Measurements from ENCODE around the gene TMED8.
"Not testable (repeated sequence)": the region's sequence is repeated elsewhere in the genome, so short reads cannot be mapped to it uniquely, and the experiment has no call there.

The TMED8 gene

GRCh38 chr14:77322951-77323350 is 53.9 kb downstream of the TMED8 start:
- no peak for DNase-seq (ENCODE audit: low read depth in 2 of 2)

GRCh38 chr14:77322250-77322902 is 54.5 kb downstream of the TMED8 start:
- no peak for DNase-seq (ENCODE audit: low read depth in 2 of 2)

- peak; percentile 82 to 87 for DNase-seq (ENCODE audit: low read depth in 2 of 2)
These were observed 56.5 kb downstream of the TMED8 start, which contains the start of gene POMT2 for GRCh38 chr14:77320238-77320935. TSS of gene POMT2 (minus strand) at chr14:77320883. CDS start at chr14:77320681, 202 bp downstream.

GRCh38 chr14:77319422-77319821 is 57.5 kb downstream of the TMED8 start:
- DNase-seq (ENCODE audit: low read depth in 2 of 2): no peak

GRCh38 chr14:77318756-77319155 is 58.1 kb downstream of the TMED8 start:
- DNase-seq (ENCODE audit: low read depth in 2 of 2): not testable (repeated sequence)

- no peak for DNase-seq (ENCODE audit: low read depth in 2 of 2)
These were observed 58.8 kb downstream of the TMED8 start for GRCh38 chr14:77318006-77318553.

- no peak for DNase-seq (ENCODE audit: low read depth in 2 of 2)
These were observed 60.0 kb downstream of the TMED8 start for GRCh38 chr14:77316872-77317301.

- DNase-seq (ENCODE audit: low read depth in 2 of 2): no peak
These were observed 60.7 kb downstream of the TMED8 start for GRCh38 chr14:77316195-77316505.

GRCh38 chr14:77314539-77315457 is 62.1 kb downstream of the TMED8 start:
- DNase-seq (ENCODE audit: low read depth in 2 of 2): no peak

- DNase-seq (ENCODE audit: low read depth in 2 of 2): no peak
These were observed 62.9 kb downstream of the TMED8 start for GRCh38 chr14:77314043-77314442.

- DNase-seq (ENCODE audit: low read depth in 2 of 2): no peak
These were observed 63.5 kb downstream of the TMED8 start for GRCh38 chr14:77313371-77313770.

- no peak for DNase-seq (ENCODE audit: low read depth in 2 of 2)
These were observed 65.7 kb downstream of the TMED8 start for GRCh38 chr14:77311217-77311616.

- no peak for DNase-seq (ENCODE audit: low read depth in 2 of 2)
These were observed 66.9 kb downstream of the TMED8 start for GRCh38 chr14:77310026-77310425.

GRCh38 chr14:77309131-77309530 is 67.8 kb downstream of the TMED8 start:
- no peak for DNase-seq (ENCODE audit: low read depth in 2 of 2)

GRCh38 chr14:77306851-77307496 is 69.9 kb downstream of the TMED8 start:
- no peak for DNase-seq (ENCODE audit: low read depth in 2 of 2)

GRCh38 chr14:77306416-77306815 is 70.5 kb downstream of the TMED8 start:
- DNase-seq (ENCODE audit: low read depth in 2 of 2): no peak

- no peak for DNase-seq (ENCODE audit: low read depth in 2 of 2)
These were observed 71.2 kb downstream of the TMED8 start for GRCh38 chr14:77305696-77306095.

GRCh38 chr14:77303417-77304156 is 73.3 kb downstream of the TMED8 start:
- no peak for DNase-seq (ENCODE audit: low read depth in 2 of 2)

- peak in 1 of 2 experiments; percentile 22 for DNase-seq (ENCODE audit: low read depth in 2 of 2)
These were observed 74.0 kb downstream of the TMED8 start for GRCh38 chr14:77302926-77303325.

- DNase-seq (ENCODE audit: low read depth in 2 of 2): peak in 1 of 2 experiments; percentile 48
These were observed 75.8 kb downstream of the TMED8 start for GRCh38 chr14:77301103-77301502.

- no peak for DNase-seq (ENCODE audit: low read depth in 2 of 2)
These were observed 77.1 kb downstream of the TMED8 start for GRCh38 chr14:77299771-77300170.

All from stimulated activated CD4-positive, alpha-beta T cell treated with anti-CD3 and anti-CD28 coated beads, Interleukin-12 subunit alpha, Interleukin-12 subunit beta, amount 100 ng/mL, for 24 hours (primary cell).